Activated CD8-positive, alpha-beta T cell treated with anti-CD3 and anti-CD28 coated beads for 36 hours (primary cell): ENCODE measurements around the gene MTG2. TPM values are rescaled to one million over a fixed set of nuclear protein-coding genes. Genes with fewer than 3 reads are reported as not detected.

Experiments used
- ATAC-seq: fragments of 200-7000 bp; cut with Tn5 transposase; one replicate; pipeline ENCODE4 v1.10.0; 2021; ENCODE audit warnings: mild to moderate bottlenecking, moderate library complexity
- CTCF ChIA-PET: fragments of 350-600 bp; sonication (Branson Sonifier 250); formaldehyde crosslinking; loops from one replicate; lab custom pipeline; 2021; ENCODE audit warnings: antibody characterized with exemption; lab: Charles Lee
- POLR2A ChIA-PET: fragments of 350-600 bp; sonication (Branson Sonifier 250); formaldehyde crosslinking; loops from one replicate; lab custom pipeline; 2021; ENCODE audit warnings: antibody characterized with exemption; lab: Charles Lee
- DNase-seq: peaks from one replicate; pipeline ENCODE4 v3.0.0-alpha.2; 2020
- H3K27ac Mint-ChIP-seq: one replicate; pipeline ENCODE4 v1.8.0; 2021; ENCODE audit warnings: mild to moderate bottlenecking, mixed read lengths
- H3K27me3 Mint-ChIP-seq: one replicate; pipeline ENCODE4 v1.8.0; 2021; ENCODE audit warnings: mixed read lengths
- H3K36me3 Mint-ChIP-seq: one replicate; pipeline ENCODE4 v1.8.0; 2021; ENCODE audit warnings: low read depth, mixed read lengths
- H3K4me1 Mint-ChIP-seq: one replicate; pipeline ENCODE4 v1.8.0; 2021; ENCODE audit warnings: low read depth, mixed read lengths
- H3K4me3 Mint-ChIP-seq: one replicate; pipeline ENCODE4 v1.8.0; 2021; ENCODE audit warnings: mild to moderate bottlenecking, moderate library complexity, mixed read lengths
- H3K9me3 Mint-ChIP-seq: one replicate; pipeline ENCODE4 v1.8.0; 2021; ENCODE audit warnings: mixed read lengths
- CTCF ChIP-seq: fragments of 200-600 bp; IDR thresholded peaks from one replicate; pipeline ENCODE4 v1.8.0; 2022; ENCODE audit warnings: antibody characterized with exemption, mild to moderate bottlenecking
- intact Hi-C: fragments of 100-400 bp; cut with micrococcal nuclease; formaldehyde crosslinking; loops from one replicate; pipeline ENCODE4 v1.10.0; 2022
- total RNA-seq, 2 experiments: library from RNA; stranded (reverse); gene quantifications; one replicate each; pipeline ENCODE4 v1.2.3, GENCODE V29; 2021

MTG2 gene
- total RNA-seq, 2 experiments from 2014 or later, result 36.5 to 40.5 TPM

GRCh38 chr20:62198931-62199330 is 16.1 kb downstream of the MTG2 start:
- Mint-ChIP-seq H3K27ac (no peak overlapping the region), H3K4me3 (no peak overlapping the region), H3K4me1 (peaks cover 7% of the 10 kb centered on the region), H3K36me3 (peaks cover 34% of the 10 kb centered on the region), H3K27me3 (no peaks in the 10 kb centered on the region), H3K9me3 (no peaks in the 10 kb centered on the region)
- DNase-seq, result no peak
- no peak for ATAC-seq
- TF ChIP-seq CTCF, result no peak
- intact Hi-C loops, result no loop called here
- ChIA-PET CTCF (no interaction called here), POLR2A (no interaction called here)

GRCh38 chr20:62200491-62201172 is 17.8 kb downstream of the MTG2 start:
- Mint-ChIP-seq H3K27ac (no peak overlapping the region), H3K4me1 (no peaks in the 10 kb centered on the region), H3K9me3 (no peaks in the 10 kb centered on the region), H3K4me3 (no peak overlapping the region), H3K27me3 (no peaks in the 10 kb centered on the region), H3K36me3 (peaks cover 32% of the 10 kb centered on the region)
- no peak for TF ChIP-seq CTCF
- ChIA-PET CTCF (no interaction called here), POLR2A (no interaction called here)
- no peak for ATAC-seq
- DNase-seq, result no peak
- intact Hi-C loops, result no loop called here

- H3K4me3 Mint-ChIP-seq, result no peak overlapping the region
- no peaks in the 10 kb centered on the region for H3K4me1 Mint-ChIP-seq
- H3K27me3 Mint-ChIP-seq, result no peaks in the 10 kb centered on the region
- CTCF ChIA-PET, result no interaction called here
- no peaks in the 10 kb centered on the region for H3K9me3 Mint-ChIP-seq
- intact Hi-C loops, result no loop called here
- TF ChIP-seq CTCF, result no peak
- ATAC-seq (no peak), DNase-seq (no peak)
- peaks cover 29% of the 10 kb centered on the region for H3K36me3 Mint-ChIP-seq
- POLR2A ChIA-PET, result no interaction called here
- H3K27ac Mint-ChIP-seq, result no peak overlapping the region
These were observed 18.6 kb downstream of the MTG2 start for GRCh38 chr20:62201173-62202082.

- Mint-ChIP-seq H3K4me3 (no peak overlapping the region), H3K27ac (no peak overlapping the region), H3K36me3 (peaks cover 29% of the 10 kb centered on the region), H3K27me3 (no peaks in the 10 kb centered on the region), H3K9me3 (no peaks in the 10 kb centered on the region), H3K4me1 (no peaks in the 10 kb centered on the region)
- no peak for TF ChIP-seq CTCF
- DNase-seq, result no peak
- POLR2A ChIA-PET, result no interaction called here
- no peak for ATAC-seq
- intact Hi-C loops, result no loop called here
- CTCF ChIA-PET, result no interaction called here
These were observed 19.2 kb downstream of the MTG2 start for GRCh38 chr20:62202083-62202395.
